Measurements from ENCODE around the gene RFX4.

DNA sequence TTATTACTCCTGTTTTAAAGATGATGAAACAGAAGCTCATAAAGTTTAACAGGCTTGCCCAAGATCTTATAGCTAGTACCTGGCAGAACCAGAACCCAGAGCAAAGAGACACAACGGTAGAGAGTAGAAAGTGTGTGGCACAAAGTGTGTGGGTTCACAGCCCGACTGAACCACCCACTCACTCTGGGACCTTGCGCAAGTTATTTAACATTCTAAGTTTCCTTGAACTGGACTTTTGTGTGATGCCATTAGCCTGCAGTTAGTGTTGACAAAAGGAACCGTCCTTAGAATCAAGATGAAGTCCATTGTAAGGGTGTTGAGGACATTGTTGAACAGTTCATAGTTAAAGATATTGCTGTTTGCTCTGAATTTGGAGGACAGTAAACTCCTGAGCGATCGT lies 161.8 kb downstream of the RFX4 start:
- TF ChIP-seq SIN3A (IDR thresholded peaks at IDR 0.05; ENCODE audit: borderline replicate concordance, insufficient read depth, low read depth, low read length): no peak
- TF ChIP-seq, protein P1, sequence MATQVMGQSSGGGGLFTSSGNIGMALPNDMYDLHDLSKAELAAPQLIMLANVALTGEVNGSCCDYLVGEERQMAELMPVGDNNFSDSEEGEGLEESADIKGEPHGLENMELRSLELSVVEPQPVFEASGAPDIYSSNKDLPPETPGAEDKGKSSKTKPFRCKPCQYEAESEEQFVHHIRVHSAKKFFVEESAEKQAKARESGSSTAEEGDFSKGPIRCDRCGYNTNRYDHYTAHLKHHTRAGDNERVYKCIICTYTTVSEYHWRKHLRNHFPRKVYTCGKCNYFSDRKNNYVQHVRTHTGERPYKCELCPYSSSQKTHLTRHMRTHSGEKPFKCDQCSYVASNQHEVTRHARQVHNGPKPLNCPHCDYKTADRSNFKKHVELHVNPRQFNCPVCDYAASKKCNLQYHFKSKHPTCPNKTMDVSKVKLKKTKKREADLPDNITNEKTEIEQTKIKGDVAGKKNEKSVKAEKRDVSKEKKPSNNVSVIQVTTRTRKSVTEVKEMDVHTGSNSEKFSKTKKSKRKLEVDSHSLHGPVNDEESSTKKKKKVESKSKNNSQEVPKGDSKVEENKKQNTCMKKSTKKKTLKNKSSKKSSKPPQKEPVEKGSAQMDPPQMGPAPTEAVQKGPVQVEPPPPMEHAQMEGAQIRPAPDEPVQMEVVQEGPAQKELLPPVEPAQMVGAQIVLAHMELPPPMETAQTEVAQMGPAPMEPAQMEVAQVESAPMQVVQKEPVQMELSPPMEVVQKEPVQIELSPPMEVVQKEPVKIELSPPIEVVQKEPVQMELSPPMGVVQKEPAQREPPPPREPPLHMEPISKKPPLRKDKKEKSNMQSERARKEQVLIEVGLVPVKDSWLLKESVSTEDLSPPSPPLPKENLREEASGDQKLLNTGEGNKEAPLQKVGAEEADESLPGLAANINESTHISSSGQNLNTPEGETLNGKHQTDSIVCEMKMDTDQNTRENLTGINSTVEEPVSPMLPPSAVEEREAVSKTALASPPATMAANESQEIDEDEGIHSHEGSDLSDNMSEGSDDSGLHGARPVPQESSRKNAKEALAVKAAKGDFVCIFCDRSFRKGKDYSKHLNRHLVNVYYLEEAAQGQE (IDR thresholded peaks at IDR 0.05; ENCODE audit: insufficient read depth in 1 of 2, low read depth in 2 of 2, low read length in 1 of 2): no peak
- TF ChIP-seq, protein P2, sequence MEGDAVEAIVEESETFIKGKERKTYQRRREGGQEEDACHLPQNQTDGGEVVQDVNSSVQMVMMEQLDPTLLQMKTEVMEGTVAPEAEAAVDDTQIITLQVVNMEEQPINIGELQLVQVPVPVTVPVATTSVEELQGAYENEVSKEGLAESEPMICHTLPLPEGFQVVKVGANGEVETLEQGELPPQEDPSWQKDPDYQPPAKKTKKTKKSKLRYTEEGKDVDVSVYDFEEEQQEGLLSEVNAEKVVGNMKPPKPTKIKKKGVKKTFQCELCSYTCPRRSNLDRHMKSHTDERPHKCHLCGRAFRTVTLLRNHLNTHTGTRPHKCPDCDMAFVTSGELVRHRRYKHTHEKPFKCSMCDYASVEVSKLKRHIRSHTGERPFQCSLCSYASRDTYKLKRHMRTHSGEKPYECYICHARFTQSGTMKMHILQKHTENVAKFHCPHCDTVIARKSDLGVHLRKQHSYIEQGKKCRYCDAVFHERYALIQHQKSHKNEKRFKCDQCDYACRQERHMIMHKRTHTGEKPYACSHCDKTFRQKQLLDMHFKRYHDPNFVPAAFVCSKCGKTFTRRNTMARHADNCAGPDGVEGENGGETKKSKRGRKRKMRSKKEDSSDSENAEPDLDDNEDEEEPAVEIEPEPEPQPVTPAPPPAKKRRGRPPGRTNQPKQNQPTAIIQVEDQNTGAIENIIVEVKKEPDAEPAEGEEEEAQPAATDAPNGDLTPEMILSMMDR (IDR thresholded peaks at IDR 0.05): no peak
- TF ChIP-seq POLR2AphosphoS5 (IDR thresholded peaks at IDR 0.05; ENCODE audit: low read depth, low read length): no peak

Measured in Panc1 (cell line).